Stimulated activated CD4-positive, alpha-beta T cell treated with anti-CD3 and anti-CD28 coated beads, Interleukin-2, amount 100 ng/mL, for 48 hours (primary cell): Measurements from ENCODE around the gene FRAT2.
A peak's percentile ranks its signal among the peaks of the same experiment; 100 is the strongest.

Experiments used
- DNase-seq, 2 donors: peaks; one replicate each; pipeline ENCODE4 v3.0.0-alpha.2; 2020

FRAT2 gene

GRCh38 chr10:97323501-97323900 is 11.0 kb downstream of the FRAT2 start:
- no peak for DNase-seq

- DNase-seq, result no peak
Measured at GRCh38 chr10:97321804-97322190, 12.7 kb downstream of the FRAT2 start.

GRCh38 chr10:97321032-97321803 is 13.3 kb downstream of the FRAT2 start:
- DNase-seq, result peak in 1 of 2 donors; percentile 13

- no peak for DNase-seq
Measured at GRCh38 chr10:97320480-97321031, 14.0 kb downstream of the FRAT2 start.

GRCh38 chr10:97319671-97320479 is 14.7 kb downstream of the FRAT2 start:
- DNase-seq, result peak; percentile 51 to 55

GRCh38 chr10:97318772-97319651 is 15.5 kb downstream of the FRAT2 start, which contains the start of gene FRAT1:
Gene FRAT1 (plus strand): TSS chr10:97319271. CDS start chr10:97319454, 183 bp downstream.
- DNase-seq, result peak; percentile 86

GRCh38 chr10:97314671-97315070 is 19.9 kb downstream of the FRAT2 start:
- DNase-seq, result no peak

GRCh38 chr10:97312897-97313296 is 21.6 kb downstream of the FRAT2 start:
- no peak for DNase-seq

GRCh38 chr10:97311111-97311626 is 23.4 kb downstream of the FRAT2 start:
- no peak for DNase-seq

- no peak for DNase-seq
Measured at GRCh38 chr10:97307866-97308780, 26.4 kb downstream of the FRAT2 start.

- DNase-seq, result no peak
Measured at GRCh38 chr10:97307441-97307840, 27.1 kb downstream of the FRAT2 start.

- DNase-seq, result no peak
Measured at GRCh38 chr10:97302088-97302791, 32.3 kb downstream of the FRAT2 start.

- DNase-seq, result no peak
Measured at GRCh38 chr10:97300980-97301379, 33.5 kb downstream of the FRAT2 start.

GRCh38 chr10:97298223-97298571 is 36.3 kb downstream of the FRAT2 start:
- no peak for DNase-seq

GRCh38 chr10:97297556-97298222 is 36.8 kb downstream of the FRAT2 start:
- DNase-seq, result no peak

GRCh38 chr10:97292862-97293198 is 41.7 kb downstream of the FRAT2 start:
- no peak for DNase-seq

- DNase-seq, result peak; percentile 83 to 87
Measured at GRCh38 chr10:97292097-97292861, 42.2 kb downstream of the FRAT2 start, which contains the start of gene ARHGAP19. Gene ARHGAP19 (minus strand): TSS chr10:97292637. CDS start chr10:97292627, 10 bp downstream.

- no peak for DNase-seq
Measured at GRCh38 chr10:97291357-97292096, 43.0 kb downstream of the FRAT2 start.
